ENCODE data around the gene RHOT1. TPM values are rescaled to one million over a fixed set of nuclear protein-coding genes. Genes with fewer than 3 reads are reported as not detected.

Gene RHOT1
- total and polyA plus RNA-seq, 2 experiments from 2014 or later = 25.2 to 31.9 TPM

DNA sequence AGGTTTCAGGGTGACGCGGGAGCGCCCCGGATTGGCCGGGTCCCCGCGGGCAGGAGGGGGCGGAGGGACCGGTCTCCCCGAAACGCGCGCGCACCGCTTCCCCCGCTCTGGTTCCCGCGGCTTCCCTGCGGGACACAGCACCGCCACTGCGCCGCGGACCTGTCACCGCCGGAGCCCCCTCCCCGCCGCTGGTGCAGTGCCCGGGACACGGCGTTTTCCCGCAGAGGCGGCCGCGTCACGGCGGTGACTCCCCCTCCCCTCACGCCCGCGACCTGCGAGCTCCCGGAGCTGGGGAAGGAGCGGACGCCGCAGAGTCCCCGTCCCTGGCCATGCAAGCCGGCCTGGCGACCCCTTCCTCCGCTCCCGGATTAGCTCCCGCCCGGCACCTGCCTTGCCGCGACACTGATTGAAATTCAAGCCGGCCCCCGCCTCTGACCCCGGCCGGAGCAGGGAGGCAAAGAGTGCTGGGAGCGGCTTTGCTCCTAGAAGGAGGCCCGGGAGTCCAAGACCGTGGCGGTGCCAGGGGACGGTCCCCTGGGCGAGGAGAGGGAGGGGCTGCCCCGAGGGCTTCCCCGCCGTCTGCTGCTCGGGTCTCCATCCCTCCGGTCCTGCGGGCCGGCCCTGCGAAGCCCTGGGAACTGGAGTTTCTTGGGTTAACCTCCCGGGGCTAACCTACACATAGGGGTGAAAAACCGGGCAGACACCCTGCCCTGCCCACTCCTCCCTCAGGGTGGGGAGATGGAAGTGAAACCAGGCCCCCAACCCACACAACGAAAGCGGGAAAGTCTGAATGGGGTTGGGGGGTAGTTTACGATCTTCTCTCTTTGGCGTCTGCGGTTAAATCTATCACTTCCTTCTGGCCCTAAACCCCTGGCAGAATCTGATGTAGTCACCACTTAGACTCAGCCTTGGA is 124.3 kb downstream of the RHOT1 start:
- DNase-seq = peak; percentile 30
- Histone ChIP-seq H3K9ac (no peak overlapping the region), H4K20me1 (ENCODE audit: insufficient read depth) (no peaks in the 10 kb centered on the region), H3K27me3 (replicated peaks; ENCODE audit: insufficient read depth) (peaks cover 30% of the 10 kb centered on the region), H3K4me3 (peak overlapping the region; percentile 67), H3K9me2 (ENCODE audit: insufficient read depth) (no peaks in the 10 kb centered on the region), H3K9me3 (ENCODE audit: low read depth) (no peaks in the 10 kb centered on the region), H3K27ac (no peak overlapping the region), H3K36me3 (ENCODE audit: low read depth) (no peaks in the 10 kb centered on the region), H3K4me1 (ENCODE audit: insufficient read depth) (no peaks in the 10 kb centered on the region), H3K79me2 (ENCODE audit: insufficient read depth) (no peaks in the 10 kb centered on the region), H3F3A (ENCODE audit: insufficient read depth) (0 out of 2 replicates have a peak, but pooled peaks cover 8% of the 10 kb centered on the region), H3K4me2 (ENCODE audit: unreplicated experiment) (peak overlapping the region; percentile 70), H2AFZ (peak overlapping the region; percentile 12; the same call in 1 of the 2 replicates)
- WGBS, 2 experiments (ENCODE audit: low coverage in 1 of 2, low lambda C conversion rate in 2 of 2, missing lambda C conversion rate in 2 of 2) = 2% methylated on average over 53 to 65 of the region's 78 CpGs
- in situ Hi-C loops (cut with MboI) = no loop called here
- TF ChIP-seq EZH2phosphoT487 (IDR thresholded peaks at IDR 0.05; ENCODE audit: insufficient read depth, low read depth) (0 out of 2 replicates have a peak, but pooled peaks have one; percentile 83), EZH2 (IDR thresholded peaks at IDR 0.05; ENCODE audit: insufficient read depth, poor library complexity, severe bottlenecking) (peak; percentile 81)

GRCh38 chr17:32267690-32268205 is 125.4 kb downstream of the RHOT1 start:
- H3K27me3 ChIP-seq (replicated peaks; ENCODE audit: insufficient read depth) = peaks cover 21% of the 10 kb centered on the region
- H3K79me2 ChIP-seq (ENCODE audit: insufficient read depth) = no peaks in the 10 kb centered on the region
- 0 out of 2 replicates have a peak, but pooled peaks cover 8% of the 10 kb centered on the region for H3F3A ChIP-seq (ENCODE audit: insufficient read depth)
- in situ Hi-C loops (cut with MboI) = no loop called here
- no peaks in the 10 kb centered on the region for H3K36me3 ChIP-seq (ENCODE audit: low read depth)
- H3K9me2 ChIP-seq (ENCODE audit: insufficient read depth) = no peaks in the 10 kb centered on the region
- no peak overlapping the region for H2AFZ ChIP-seq
- no peaks in the 10 kb centered on the region for H4K20me1 ChIP-seq (ENCODE audit: insufficient read depth)
- H3K27ac ChIP-seq = no peak overlapping the region
- no peaks in the 10 kb centered on the region for H3K9me3 ChIP-seq (ENCODE audit: low read depth)
- no peak for DNase-seq
- WGBS, 2 experiments (ENCODE audit: low coverage in 1 of 2, low lambda C conversion rate in 2 of 2, missing lambda C conversion rate in 2 of 2) = 80 to 84% methylated on average over 10 of the region's 10 CpGs
- no peak overlapping the region for H3K4me2 ChIP-seq (ENCODE audit: unreplicated experiment)
- H3K4me1 ChIP-seq (ENCODE audit: insufficient read depth) = no peaks in the 10 kb centered on the region
- TF ChIP-seq EZH2 (IDR thresholded peaks at IDR 0.05; ENCODE audit: insufficient read depth, poor library complexity, severe bottlenecking) (no peak), EZH2phosphoT487 (IDR thresholded peaks at IDR 0.05; ENCODE audit: insufficient read depth, low read depth) (no peak)
- H3K4me3 ChIP-seq = no peak overlapping the region
- H3K9ac ChIP-seq = no peak overlapping the region

DNA sequence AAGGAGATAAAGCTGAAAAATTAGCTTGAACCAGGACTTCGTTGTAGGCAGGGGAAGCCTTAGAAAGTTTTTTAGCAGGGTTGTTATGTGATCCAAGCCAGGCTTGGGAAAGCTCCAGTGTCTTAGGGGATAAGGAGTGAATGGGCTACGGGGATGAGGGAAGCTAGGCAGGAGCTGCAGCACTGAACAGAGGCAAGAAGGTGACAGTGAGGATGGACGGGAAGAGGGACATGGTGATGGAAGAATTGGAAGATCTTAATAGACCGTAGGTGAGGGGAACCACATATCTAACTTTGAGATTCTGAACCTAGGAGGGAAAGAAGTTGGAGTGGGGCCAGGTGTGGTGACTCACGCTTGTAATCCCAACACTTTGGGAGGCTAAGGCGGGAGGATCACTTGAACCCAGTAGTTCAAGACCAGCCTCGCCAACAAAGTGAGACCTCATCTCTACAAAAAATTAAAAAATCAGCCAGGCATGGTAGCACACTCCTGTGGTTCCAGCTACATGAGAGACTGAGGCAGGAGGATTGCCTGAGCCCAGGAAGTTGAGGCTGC is 126.5 kb downstream of the RHOT1 start:
- no peak overlapping the region for H3K9ac ChIP-seq
- peaks cover 16% of the 10 kb centered on the region for H3K27me3 ChIP-seq (replicated peaks; ENCODE audit: insufficient read depth)
- no peaks in the 10 kb centered on the region for H3K79me2 ChIP-seq (ENCODE audit: insufficient read depth)
- no peak for DNase-seq
- no peaks in the 10 kb centered on the region for H3K4me1 ChIP-seq (ENCODE audit: insufficient read depth)
- H2AFZ ChIP-seq = no peak overlapping the region
- H3K9me2 ChIP-seq (ENCODE audit: insufficient read depth) = no peaks in the 10 kb centered on the region
- no peaks in the 10 kb centered on the region for H4K20me1 ChIP-seq (ENCODE audit: insufficient read depth)
- no peak overlapping the region for H3K4me3 ChIP-seq
- H3K4me2 ChIP-seq (ENCODE audit: unreplicated experiment) = no peak overlapping the region
- H3F3A ChIP-seq (ENCODE audit: insufficient read depth) = 0 out of 2 replicates have a peak, but pooled peaks cover 8% of the 10 kb centered on the region
- in situ Hi-C loops (cut with MboI) = no loop called here
- no peaks in the 10 kb centered on the region for H3K36me3 ChIP-seq (ENCODE audit: low read depth)
- no peak for TF ChIP-seq EZH2phosphoT487 (IDR thresholded peaks at IDR 0.05; ENCODE audit: insufficient read depth, low read depth)
- TF ChIP-seq EZH2 (IDR thresholded peaks at IDR 0.05; ENCODE audit: insufficient read depth, poor library complexity, severe bottlenecking) = no peak
- H3K9me3 ChIP-seq (ENCODE audit: low read depth) = no peaks in the 10 kb centered on the region
- no peak overlapping the region for H3K27ac ChIP-seq
- 93 to 94% methylated on average over 7 of the region's 7 CpGs for WGBS, 2 experiments (ENCODE audit: low coverage in 1 of 2, low lambda C conversion rate in 2 of 2, missing lambda C conversion rate in 2 of 2)

GRCh38 chr17:32269377-32269776 is 127.1 kb downstream of the RHOT1 start:
- 70 to 72% methylated on average over 11 of the region's 11 CpGs for WGBS, 2 experiments (ENCODE audit: low coverage in 1 of 2, low lambda C conversion rate in 2 of 2, missing lambda C conversion rate in 2 of 2)
- no peak overlapping the region for H3K9ac ChIP-seq

More at GRCh38 chr17:32269377-32269776, 127.1 kb downstream of the RHOT1 start:
- no peak for TF ChIP-seq EZH2 (IDR thresholded peaks at IDR 0.05; ENCODE audit: insufficient read depth, poor library complexity, severe bottlenecking)
- no peak for TF ChIP-seq EZH2phosphoT487 (IDR thresholded peaks at IDR 0.05; ENCODE audit: insufficient read depth, low read depth)
- no peaks in the 10 kb centered on the region for H3K4me1 ChIP-seq (ENCODE audit: insufficient read depth)
- H3K79me2 ChIP-seq (ENCODE audit: insufficient read depth) = no peaks in the 10 kb centered on the region
- H3F3A ChIP-seq (ENCODE audit: insufficient read depth) = 0 out of 2 replicates have a peak, but pooled peaks cover 8% of the 10 kb centered on the region
- peaks cover 11% of the 10 kb centered on the region for H3K27me3 ChIP-seq (replicated peaks; ENCODE audit: insufficient read depth)
- in situ Hi-C loops (cut with MboI) = no loop called here
- H3K4me3 ChIP-seq = no peak overlapping the region
- H3K27ac ChIP-seq = no peak overlapping the region
- H4K20me1 ChIP-seq (ENCODE audit: insufficient read depth) = no peaks in the 10 kb centered on the region
- no peaks in the 10 kb centered on the region for H3K9me3 ChIP-seq (ENCODE audit: low read depth)
- H2AFZ ChIP-seq = no peak overlapping the region
- DNase-seq = peak; percentile 25
- no peak overlapping the region for H3K4me2 ChIP-seq (ENCODE audit: unreplicated experiment)
- no peaks in the 10 kb centered on the region for H3K9me2 ChIP-seq (ENCODE audit: insufficient read depth)
- no peaks in the 10 kb centered on the region for H3K36me3 ChIP-seq (ENCODE audit: low read depth)

Data from GM23248 (cell line).